NOMO-1 treated with dmso at 0.1 percent for 144 hours (cell line): ENCODE results near the gene G6PC1.
A peak's percentile ranks its signal among the peaks of the same experiment; 100 is the strongest.
"Not testable (repeated sequence)": the region's sequence is repeated elsewhere in the genome, so short reads cannot be mapped to it uniquely, and the experiment has no call there.

Source experiments
- DNase-seq: peaks from one replicate; lab custom pipeline; 2025; ENCODE audit not compliant: unreplicated experiment; lab: John Stamatoyannopoulos, UW

G6PC1 gene

DNA sequence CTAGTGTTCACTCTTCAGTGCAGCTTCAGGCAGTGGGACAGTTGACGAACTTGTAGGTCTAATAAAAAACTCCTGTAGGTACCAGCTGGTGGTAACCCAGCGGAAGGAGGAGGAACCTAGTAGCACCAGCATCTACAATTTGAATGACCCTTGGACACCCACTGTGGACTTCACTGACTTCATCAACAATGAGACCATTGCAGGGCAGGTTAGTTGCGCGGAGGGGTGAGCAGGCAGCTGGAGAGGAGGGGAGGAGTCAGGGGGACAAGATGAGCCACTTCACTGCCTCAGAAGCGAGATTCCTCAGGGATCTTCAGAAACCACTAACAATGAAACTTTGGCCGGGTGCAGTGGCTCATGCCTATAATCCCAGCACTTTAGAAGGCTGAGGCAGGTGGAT lies 27.3 kb upstream of the G6PC1 start:
- no peak for DNase-seq

DNA sequence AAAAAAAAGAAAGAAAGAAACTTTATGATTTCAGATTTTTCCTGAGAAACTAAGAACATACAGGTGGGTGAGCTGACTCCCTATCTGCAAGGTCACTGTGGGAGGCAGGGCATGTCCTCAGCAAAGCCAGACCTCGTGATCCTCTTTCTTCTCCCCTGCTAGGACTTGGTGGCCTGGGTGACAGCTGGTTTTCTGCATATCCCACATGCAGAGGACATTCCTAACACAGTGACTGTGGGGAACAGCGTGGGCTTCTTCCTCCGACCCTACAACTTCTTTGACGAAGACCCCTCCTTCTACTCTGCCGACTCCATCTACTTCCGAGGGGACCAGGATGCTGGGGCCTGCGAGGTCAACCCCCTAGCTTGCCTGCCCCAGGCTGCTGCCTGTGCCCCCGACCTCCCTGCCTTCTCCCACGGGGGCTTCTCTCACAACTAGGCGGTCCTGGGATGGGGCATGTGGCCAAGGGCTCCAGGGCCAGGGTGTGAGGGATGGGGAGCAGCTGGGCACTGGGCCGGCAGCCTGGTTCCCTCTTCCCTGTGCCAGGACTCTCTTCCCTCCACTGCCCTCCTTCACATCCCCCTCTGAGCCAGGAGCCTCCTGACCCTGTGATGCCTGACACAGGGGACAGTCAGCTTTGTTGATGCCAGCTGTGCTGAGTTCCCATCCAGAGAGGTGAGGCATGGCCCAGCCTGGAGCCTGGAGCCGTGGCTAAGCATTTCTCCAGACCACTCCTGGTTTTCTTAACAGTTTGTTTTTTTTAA lies 26.5 kb upstream of the G6PC1 start:
- DNase-seq, result not testable (repeated sequence)

GRCh38 chr17:42877037-42877436 lies 23.6 kb upstream of the G6PC1 start:
- no peak for DNase-seq

GRCh38 chr17:42878123-42878880 lies 22.3 kb upstream of the G6PC1 start:
- no peak for DNase-seq

- no peak for DNase-seq
Observed at GRCh38 chr17:42878924-42879595, 21.5 kb upstream of the G6PC1 start.

DNA sequence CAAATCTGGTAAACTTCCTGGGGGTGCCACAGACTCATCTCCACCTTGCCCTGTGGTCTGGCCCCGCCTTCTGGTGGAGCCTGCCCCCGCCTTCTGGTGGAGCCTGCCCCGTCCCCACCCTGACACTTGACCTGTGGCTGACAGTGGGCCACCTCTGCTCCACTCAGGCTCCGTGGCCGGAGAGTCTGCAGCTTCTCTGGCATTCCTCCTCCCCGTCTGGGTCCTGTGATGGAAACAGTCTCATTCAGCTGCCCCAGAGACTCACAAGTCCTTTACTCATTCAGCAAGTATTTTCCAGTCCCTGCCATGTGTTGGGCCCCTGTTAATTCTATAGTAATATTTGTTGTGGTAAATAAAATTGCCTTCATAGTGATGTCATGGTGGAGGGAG lies 21.0 kb upstream of the G6PC1 start:
- no peak for DNase-seq

DNA sequence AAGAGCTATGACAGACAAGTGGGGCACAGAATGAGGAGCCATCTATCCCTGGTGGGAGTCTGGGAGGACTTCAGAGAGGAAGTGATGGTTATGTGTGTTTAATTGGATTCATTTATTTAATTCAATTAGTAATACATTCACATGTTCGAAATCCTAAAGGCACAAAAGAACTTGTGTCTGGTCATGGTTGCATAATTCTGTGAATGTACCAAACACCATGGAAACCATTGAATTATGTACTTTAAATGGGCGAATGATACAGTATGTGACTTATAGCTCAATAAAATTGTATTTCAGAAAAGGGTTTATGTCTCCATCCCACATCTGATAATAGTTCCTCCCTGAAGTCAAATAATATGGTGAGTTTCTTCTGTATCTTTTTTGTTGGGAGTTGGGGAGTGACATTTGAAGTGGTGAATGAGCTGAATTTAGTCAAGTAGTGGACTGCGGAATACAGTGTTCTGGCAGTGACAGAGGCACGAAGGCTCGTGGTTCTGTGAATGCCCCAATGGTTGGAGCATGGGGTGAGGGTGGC lies 19.8 kb upstream of the G6PC1 start:
- DNase-seq, result no peak

DNA sequence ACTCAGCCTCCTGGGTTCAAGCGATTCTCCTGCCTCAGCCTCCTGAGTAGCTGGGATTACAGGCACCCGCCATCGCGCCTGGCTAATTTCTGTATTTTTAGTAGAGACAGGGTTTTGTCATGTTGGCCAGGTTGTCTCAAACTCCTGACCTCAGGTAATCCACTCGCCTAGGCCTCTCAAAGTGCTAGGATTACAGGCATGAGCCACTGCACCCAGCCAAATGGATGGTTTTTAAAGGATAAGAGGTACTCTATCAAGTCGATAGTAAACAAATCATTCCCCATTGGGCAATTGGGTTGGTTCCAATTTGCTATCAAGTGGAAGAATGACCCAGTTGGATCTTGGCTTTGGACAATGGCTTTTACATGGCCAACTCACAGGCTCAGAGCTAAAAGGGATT lies 18.9 kb upstream of the G6PC1 start:
- not testable (repeated sequence) for DNase-seq

GRCh38 chr17:42882166-42882565 lies 18.4 kb upstream of the G6PC1 start:
- DNase-seq, result no peak

- no peak for DNase-seq
Observed at GRCh38 chr17:42883802-42884558, 16.6 kb upstream of the G6PC1 start.

- not testable (repeated sequence) for DNase-seq
Observed at GRCh38 chr17:42885806-42886205, 14.8 kb upstream of the G6PC1 start.

DNA sequence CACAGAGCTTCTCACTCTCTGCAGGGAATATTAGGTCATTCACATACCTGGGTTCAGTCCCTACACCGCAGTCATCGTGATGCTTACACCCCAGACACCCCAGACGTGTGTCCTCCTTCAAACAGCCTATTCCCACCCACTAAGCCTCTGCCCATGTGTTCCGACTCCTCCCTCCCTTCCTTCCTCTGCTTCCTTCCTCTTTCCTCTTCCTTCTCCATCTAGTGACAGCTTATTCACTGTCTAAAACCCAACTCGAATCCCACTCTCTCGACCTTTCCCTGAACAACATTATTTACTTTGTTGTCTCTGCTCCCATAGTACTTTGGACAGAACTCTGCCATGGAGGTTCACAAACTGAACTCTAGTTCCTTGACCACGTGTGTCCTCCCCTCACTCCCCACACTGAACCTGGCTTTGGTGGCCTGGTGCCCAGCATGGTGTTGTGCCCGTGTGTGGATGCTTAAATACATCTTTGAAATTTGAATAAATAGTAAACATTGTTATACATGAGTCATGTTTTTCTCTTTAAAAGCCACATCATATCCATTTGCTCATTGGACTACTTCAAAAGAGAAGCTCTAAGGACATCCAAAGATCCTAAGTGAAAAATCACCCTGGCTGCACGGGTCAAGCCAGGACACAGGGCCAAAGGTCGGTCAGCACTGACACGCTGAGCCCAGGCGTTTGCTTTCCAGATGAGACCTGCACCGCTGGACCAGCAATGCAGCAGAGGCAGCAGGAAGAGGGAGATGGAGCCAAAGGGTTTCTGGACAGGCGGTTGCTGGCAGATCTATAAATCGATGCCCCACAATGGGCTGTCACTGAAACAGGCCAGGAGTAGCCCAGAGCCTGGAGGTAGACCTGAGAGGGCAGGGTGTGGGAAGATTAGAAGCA lies 14.1 kb upstream of the G6PC1 start:
- DNase-seq, result no peak

DNA sequence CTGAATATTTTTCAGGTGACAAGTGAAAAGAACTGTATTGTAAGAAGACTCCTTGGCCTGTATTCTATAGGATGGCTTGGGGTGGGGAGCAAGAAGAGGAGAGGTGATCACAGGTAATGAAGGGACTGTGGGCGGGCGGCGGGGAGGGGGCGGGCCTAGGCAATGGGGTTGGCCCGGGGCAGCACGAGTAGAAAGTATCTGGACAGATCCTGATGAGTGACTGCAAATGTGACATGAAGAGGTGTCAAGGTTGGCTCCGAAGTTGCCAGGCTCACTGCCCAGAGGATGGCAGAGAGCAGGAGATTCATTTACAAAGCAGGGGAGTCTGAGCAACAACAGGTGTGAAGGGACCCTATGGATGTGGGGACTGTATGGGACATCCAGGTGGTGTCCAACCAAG lies 10.8 kb upstream of the G6PC1 start:
- no peak for DNase-seq

DNA sequence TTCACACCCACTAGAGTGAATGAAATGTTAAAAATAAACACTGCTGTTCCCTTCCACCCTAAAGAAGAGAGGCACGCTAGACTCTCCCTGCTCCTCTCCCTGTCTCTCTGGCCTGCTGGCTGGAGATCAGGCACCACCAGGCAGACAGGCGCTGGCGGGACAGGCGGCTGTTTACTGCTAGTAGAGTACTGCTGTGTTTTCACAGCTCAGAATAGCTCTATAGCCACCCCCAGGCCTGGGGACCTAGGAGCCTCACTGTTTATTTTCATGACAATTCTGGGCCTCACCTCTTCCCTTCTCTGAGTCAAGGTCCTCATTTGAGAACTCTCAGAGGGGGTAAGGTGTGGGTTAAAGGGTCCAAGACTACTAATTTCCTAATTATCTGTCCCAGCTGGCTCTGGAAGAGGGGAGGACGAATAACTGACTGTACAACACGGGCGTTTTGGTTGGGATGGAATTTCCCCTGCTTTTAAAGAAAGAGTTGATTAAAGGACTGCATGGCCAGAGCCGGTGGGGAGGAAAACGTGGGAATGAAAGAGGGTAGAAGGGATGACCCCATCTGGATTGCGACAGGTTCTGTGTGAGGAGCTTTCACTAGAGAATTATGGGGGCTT lies 9.0 kb upstream of the G6PC1 start:
- DNase-seq, result no peak

DNA sequence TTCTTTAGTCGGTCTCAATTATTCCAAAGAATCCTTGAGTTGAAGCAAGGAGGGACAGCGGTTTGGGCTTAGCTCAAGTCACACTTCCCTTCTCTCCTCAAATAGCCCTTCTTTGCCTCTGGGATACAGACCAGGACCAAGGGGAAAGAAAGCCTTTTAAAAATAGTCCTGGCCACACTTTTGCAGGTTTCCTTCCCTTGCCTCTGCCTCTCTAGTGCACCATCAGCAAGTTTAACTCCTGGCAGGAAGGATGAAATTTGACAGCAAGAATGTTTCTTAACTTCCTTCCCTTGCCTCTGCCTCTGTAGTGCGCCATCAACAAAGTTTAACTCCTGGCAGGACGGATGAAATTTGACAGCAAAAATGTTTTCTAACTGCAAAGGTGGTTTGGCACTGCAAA lies 7.2 kb upstream of the G6PC1 start:
- DNase-seq, result peak; percentile 16

- no peak for DNase-seq
Observed at GRCh38 chr17:42894283-42895184, 6.1 kb upstream of the G6PC1 start.

DNA sequence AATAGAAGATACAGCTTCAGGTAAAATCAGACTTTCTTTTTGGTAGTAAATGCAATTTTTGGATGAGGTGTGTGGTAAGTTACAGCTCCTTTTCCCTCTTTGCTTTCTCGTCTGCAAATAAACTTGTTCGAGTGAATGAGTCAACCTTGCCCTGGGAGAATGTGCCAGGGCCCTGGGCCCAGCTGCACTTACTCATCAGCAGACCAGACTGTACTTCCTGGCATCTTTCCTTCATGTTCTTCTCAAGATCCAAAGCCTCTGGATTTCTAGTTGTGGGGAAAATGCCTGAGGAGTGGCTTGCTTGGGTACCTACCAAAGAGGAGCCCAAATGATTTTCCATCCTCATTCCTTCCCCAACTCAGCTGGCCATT lies 5.4 kb upstream of the G6PC1 start:
- DNase-seq, result no peak

DNA sequence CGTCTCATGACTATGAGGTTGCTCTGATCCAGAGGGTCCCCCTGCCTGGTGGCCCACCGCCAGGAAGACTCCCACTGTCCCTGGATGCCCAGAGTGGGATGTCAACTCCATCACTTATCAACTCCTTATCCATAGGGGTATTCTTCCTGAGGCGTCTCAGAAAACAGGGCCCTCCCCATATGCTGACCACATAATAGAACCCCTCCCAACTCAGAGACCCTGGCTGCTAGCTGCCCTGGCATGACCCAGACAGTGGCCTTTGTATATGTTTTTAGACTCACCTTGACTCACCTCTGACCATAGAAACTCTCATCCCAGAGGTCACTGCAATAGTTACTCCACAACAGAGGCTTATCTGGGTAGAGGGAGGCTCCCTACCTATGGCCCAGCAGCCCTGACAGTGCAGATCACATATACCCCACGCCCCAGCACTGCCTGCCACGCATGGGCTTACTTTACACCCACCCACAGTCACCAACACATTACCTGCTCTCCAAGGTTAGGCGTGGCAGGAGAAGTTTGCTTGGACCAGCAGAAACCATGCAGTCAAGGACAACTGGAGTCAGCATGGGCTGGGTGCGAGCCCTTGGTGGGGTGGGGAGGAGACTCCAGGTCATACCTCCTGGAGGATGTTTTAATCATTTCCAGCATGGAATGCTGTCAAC lies 2.3 kb upstream of the G6PC1 start:
- DNase-seq, result no peak
